HG03457 (cell line): Measurements from ENCODE around the gene ATG4B.

ENCODE experiments used
- ATAC-seq: cut with Tn5 transposase; IDR thresholded peaks from one replicate; pipeline ENCODE4 v1.9.1; 2021; ENCODE audit warnings: moderate number of reproducible peaks; ENCODE audit not compliant: unreplicated experiment

Gene ATG4B

DNA sequence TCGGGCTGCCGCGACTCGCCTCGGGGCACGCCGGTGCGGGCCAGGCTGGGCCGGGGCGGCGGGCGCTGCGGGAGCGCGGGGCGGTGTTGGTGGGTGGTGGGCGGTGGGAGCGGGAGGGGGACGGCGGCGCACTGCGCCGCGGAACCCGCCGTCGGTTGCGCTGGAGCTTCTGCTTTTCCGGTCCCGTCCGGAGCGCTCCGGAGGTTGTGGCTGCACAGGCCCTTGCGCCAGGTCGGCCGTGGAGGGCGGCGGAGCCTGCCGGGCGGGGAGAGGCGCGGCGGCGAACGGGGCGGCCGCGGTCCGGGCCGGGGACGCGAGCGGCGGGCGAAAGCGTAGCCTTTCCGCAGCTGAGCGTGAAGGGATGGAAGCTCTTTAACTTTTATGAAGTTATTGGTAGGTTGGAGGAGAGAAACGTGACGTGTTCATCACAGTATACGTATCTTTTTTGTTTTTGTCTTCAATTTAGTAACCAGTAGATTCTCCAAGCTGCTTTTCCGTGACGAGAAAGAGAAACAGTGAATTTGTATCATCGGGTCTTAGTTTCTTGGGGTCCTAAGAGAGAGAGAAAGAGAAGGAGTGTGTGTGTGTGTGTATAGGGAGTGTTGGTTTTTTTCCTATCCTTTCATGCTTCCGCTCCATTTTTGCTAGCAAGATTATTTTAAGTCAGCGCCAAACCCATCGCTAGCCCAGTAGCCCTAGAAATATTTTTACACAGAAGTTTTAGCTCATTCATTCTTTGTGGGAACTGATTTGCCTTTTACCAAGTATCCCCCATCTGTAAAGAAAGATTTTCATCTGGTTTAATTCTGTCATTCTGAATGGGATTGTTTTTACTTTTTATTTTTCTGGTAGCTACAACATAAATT is 535 bp downstream of the ATG4B start:
- peak; percentile 13 for ATAC-seq

- no peak for ATAC-seq
Measured at GRCh38 chr2:241638940-241639339, 1.4 kb downstream of the ATG4B start.

GRCh38 chr2:241639385-241639784 is 1.9 kb downstream of the ATG4B start:
- no peak for ATAC-seq

- ATAC-seq, result no peak
Measured at GRCh38 chr2:241640165-241640795, 2.8 kb downstream of the ATG4B start.

DNA sequence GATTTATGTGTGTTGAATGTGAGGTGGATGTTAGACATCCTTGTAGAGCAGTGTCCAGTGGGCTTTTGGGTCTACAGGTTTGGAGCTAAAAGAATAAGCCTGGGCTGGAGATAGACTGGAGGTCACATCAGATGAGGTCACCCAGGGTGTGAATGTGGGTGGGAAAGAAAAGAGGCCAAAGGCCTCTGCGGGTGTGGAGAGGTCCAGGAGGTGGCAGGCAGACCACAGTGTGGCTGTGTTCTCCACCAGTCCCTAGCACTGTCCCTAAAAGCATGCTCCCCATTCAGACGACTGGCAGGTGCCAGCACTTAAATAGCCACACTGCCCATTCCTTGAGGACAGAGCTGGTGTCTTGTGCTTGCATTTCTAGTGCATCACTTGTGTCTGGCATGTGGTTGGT is 4.1 kb downstream of the ATG4B start:
- ATAC-seq, result no peak

GRCh38 chr2:241645056-241645914 is 7.8 kb downstream of the ATG4B start:
- ATAC-seq, result no peak

GRCh38 chr2:241645915-241646645 is 8.6 kb downstream of the ATG4B start:
- ATAC-seq, result no peak

- no peak for ATAC-seq
Measured at GRCh38 chr2:241648453-241648852, 11.0 kb downstream of the ATG4B start.

GRCh38 chr2:241649404-241649803 is 11.9 kb downstream of the ATG4B start:
- no peak for ATAC-seq

GRCh38 chr2:241649927-241650326 is 12.4 kb downstream of the ATG4B start:
- no peak for ATAC-seq

- ATAC-seq, result no peak
Measured at GRCh38 chr2:241652142-241652541, 14.6 kb downstream of the ATG4B start.

- no peak for ATAC-seq
Measured at GRCh38 chr2:241652722-241653121, 15.2 kb downstream of the ATG4B start.

DNA sequence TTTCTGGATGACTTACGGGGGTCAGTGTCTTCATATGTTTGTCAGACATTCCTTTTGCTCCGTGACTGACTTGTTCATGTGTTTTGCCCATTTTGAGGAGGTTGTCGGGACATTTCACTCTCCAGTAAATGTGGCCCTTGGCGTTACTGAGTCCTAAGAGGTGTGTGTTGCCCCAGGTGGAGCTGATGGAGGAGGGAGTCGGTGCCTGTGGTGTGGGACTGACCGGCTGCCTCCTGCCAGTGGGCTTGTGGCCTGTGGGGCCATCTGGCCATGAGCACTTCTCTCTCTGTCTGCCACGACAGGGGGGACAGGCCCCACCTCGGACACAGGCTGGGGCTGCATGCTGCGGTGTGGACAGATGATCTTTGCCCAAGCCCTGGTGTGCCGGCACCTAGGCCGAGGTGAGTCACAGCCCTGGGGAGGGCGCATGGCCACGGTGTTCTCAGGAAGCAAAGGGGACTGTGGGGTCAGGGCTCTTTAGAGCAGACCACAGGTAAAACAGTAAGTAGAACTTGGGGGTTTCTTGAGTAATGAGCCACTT is 15.8 kb downstream of the ATG4B start:
- ATAC-seq, result no peak

GRCh38 chr2:241654551-241654950 is 17.1 kb downstream of the ATG4B start:
- no peak for ATAC-seq

DNA sequence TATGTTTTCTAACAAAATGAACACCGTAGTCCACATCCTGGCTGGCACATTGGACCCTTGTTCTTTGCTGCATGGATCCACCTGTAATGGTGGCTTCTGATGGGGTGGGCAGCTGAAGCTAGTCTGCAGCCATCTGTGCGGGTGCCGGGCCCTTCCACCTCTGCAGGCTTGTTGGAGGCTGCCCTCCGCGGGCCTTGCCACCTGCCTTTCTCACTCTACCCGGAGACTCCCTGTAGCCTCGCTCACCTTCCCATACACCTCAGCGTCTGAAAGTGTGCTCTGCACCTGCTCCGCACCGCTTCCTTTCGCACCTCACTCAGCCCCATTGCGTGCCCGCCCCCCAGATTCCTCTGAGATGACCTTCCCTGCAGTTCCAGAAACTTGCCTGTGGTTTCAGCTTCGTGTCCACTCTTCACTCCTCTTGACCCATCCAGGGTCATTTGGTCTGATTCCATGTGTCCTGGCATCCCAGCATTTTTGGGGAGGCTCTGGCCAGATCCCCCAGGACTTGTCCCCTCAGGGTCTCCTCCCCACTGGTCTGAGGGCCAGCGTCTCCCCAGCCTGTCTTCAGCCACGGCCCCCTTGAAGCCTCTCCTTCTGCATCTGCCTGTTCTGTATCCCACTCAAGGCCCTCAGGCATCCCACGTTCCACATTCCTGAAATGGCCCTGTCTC is 18.2 kb downstream of the ATG4B start:
- no peak for ATAC-seq

- no peak for ATAC-seq
Measured at GRCh38 chr2:241656190-241656741, 18.8 kb downstream of the ATG4B start.

DNA sequence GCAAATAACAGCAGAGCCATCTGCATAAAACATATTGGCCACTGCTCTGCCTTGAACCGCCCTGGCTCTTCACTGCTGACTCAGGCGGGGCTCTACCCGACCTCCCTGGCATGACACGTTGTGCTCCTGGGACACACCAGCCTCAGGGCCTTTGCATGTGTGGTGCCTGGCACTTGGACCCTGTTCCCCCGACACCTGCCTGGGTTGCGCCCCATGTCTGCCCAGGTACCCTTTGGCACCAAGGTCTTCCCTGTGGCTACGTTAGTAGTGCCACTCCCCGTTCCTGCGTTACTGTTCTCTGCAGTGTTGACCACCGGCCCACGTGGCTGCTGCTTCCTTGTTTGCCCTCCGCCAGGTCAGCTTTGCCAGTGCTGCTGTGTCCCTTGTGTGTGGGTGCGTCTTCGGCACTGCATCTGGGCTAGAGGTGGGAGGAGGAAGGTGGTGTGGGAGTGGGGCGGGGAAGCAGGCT is 20.3 kb downstream of the ATG4B start:
- no peak for ATAC-seq

GRCh38 chr2:241658296-241658695 is 20.8 kb downstream of the ATG4B start:
- no peak for ATAC-seq

- ATAC-seq, result no peak
Measured at GRCh38 chr2:241659150-241659739, 21.8 kb downstream of the ATG4B start.
